Measurements from ENCODE around the gene MAN2A1.

Gene MAN2A1

GRCh38 chr5:109708813-109709212 is 19.1 kb downstream of the MAN2A1 start:
- FAIRE-seq = no peak

GRCh38 chr5:109709225-109709624 is 19.5 kb downstream of the MAN2A1 start:
- FAIRE-seq = no peak

GRCh38 chr5:109711673-109712072 is 21.9 kb downstream of the MAN2A1 start:
- FAIRE-seq = no peak

- FAIRE-seq = no peak
These were observed 23.7 kb downstream of the MAN2A1 start for GRCh38 chr5:109713453-109713852.

GRCh38 chr5:109714592-109714991 is 24.9 kb downstream of the MAN2A1 start:
- no peak for FAIRE-seq

- no peak for FAIRE-seq
These were observed 28.5 kb downstream of the MAN2A1 start for GRCh38 chr5:109718216-109718615.

GRCh38 chr5:109718632-109719031 is 28.9 kb downstream of the MAN2A1 start:
- no peak for FAIRE-seq

- FAIRE-seq = no peak
These were observed 30.3 kb downstream of the MAN2A1 start for GRCh38 chr5:109719978-109720377.

- FAIRE-seq = no peak
These were observed 32.0 kb downstream of the MAN2A1 start for GRCh38 chr5:109721741-109722140.

- FAIRE-seq = no peak
These were observed 33.9 kb downstream of the MAN2A1 start for GRCh38 chr5:109723606-109724005.

- no peak for FAIRE-seq
These were observed 35.4 kb downstream of the MAN2A1 start for GRCh38 chr5:109725135-109725534.

GRCh38 chr5:109739741-109740728 is 50.3 kb downstream of the MAN2A1 start:
- FAIRE-seq = no peak

- FAIRE-seq = no peak
These were observed 51.2 kb downstream of the MAN2A1 start for GRCh38 chr5:109740966-109741365.

GRCh38 chr5:109741390-109741789 is 51.7 kb downstream of the MAN2A1 start:
- no peak for FAIRE-seq

- no peak for FAIRE-seq
These were observed 53.4 kb downstream of the MAN2A1 start for GRCh38 chr5:109743041-109743531.

- FAIRE-seq = no peak
These were observed 54.1 kb downstream of the MAN2A1 start for GRCh38 chr5:109743770-109744212.

GRCh38 chr5:109744261-109744660 is 54.5 kb downstream of the MAN2A1 start:
- FAIRE-seq = no peak

GRCh38 chr5:109748546-109748945 is 58.8 kb downstream of the MAN2A1 start:
- FAIRE-seq = no peak

- FAIRE-seq = no peak
These were observed 60.7 kb downstream of the MAN2A1 start for GRCh38 chr5:109750463-109750862.

GRCh38 chr5:109753279-109753678 is 63.6 kb downstream of the MAN2A1 start:
- no peak for FAIRE-seq

- FAIRE-seq = no peak
These were observed 64.6 kb downstream of the MAN2A1 start for GRCh38 chr5:109754319-109754718.

- FAIRE-seq = no peak
These were observed 66.0 kb downstream of the MAN2A1 start for GRCh38 chr5:109755761-109756160.

GRCh38 chr5:109756543-109757185 is 66.9 kb downstream of the MAN2A1 start:
- no peak for FAIRE-seq

GRCh38 chr5:109757490-109757889 is 67.8 kb downstream of the MAN2A1 start:
- no peak for FAIRE-seq
